ENCODE data around the gene FAF1.

Gene FAF1

DNA sequence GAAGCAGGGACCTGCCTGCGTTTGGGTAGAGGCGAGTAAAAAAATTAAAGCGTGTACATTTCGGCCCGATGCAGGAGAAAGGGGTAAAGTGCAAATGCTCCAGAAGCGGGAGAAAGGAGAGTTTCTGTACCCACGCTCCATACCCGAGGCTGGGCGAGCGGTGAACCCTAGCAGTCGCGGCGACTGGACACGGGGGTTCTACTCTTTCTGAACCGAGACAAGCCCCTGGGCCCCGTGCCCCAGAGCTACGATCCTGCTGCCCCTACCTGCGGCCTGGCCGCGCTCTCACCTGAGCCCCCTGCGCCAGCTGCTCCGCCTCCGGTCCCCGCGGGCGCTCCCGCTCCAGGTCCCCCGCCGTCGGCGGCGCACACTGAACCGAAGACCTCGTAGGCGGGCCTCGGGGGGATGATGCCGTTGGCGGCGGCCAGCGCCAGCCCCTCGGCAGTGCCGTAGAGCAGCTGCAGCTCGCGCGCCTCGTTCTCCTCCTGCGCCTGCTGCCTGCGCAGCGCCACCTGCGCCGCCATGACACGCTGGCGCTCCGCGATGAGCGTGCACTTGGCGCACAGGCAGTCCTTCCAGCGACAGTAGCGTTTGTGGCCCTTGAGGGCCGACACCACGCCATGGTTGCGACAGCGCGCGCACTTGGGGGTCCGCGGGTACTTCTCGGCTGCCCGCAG is 539.2 kb downstream of the FAF1 start:
- DNase-seq (ENCODE audit: low read depth in 2 of 2, low spot score in 1 of 2): no peak

GRCh38 chr1:50419907-50420677 is 540.0 kb downstream of the FAF1 start:
- DNase-seq (ENCODE audit: low read depth in 2 of 2, low spot score in 1 of 2): no peak

- no peak for DNase-seq (ENCODE audit: low read depth in 2 of 2, low spot score in 1 of 2)
These were observed 540.7 kb downstream of the FAF1 start for GRCh38 chr1:50419192-50419906.

GRCh38 chr1:50418600-50419109 is 541.4 kb downstream of the FAF1 start:
- no peak for DNase-seq (ENCODE audit: low read depth in 2 of 2, low spot score in 1 of 2)

DNA sequence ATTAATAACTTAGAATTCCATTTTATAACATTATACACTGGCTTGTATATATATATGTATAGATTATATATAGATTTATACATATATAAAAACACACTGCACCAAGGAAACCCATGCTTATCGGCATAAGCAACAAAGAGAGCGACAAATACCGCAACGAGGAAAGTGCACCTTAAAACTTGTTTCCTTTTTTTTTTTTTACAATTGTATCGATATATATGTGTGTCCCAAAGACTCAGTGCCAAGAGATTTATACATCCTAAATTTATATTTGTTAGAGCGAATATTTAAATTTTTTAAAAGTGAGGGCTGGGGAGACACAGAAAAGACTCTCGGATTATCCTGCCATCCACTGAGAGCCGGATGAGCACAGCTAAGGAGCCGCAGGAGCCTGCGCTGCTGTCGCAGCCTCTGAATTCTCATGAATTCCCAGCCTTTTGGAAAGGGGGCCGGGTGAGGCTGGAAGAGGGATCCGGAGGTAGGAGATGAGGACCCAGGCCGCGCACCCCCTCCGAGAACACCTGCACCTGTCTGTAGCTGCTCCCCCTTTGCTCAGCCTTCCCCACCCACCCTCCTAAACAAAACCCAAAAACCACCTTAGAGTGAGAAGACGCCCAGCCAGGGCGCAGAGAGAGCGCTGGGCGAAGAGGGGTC is 542.0 kb downstream of the FAF1 start:
- no peak for DNase-seq (ENCODE audit: low read depth in 2 of 2, low spot score in 1 of 2)

DNA sequence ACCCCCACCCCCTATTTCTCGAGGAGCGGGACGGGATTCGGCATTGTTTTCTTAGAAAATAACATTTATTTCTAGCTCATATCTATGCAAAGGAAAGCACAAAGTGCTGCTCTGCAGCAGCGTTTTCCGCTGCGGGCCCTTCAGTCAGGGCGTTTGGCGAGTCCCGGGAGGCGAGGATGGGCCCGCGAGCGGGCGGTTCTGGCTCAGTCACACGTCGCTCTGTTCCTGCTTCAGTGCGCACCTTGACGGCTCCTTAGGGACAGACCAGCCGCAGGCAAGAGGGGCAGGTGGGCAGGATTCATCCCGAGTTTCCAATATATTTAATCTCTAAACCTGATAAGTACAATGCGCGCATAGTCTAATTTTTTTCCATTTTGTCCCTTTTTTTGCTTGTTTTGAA is 542.6 kb downstream of the FAF1 start:
- no peak for DNase-seq (ENCODE audit: low read depth in 2 of 2, low spot score in 1 of 2)

GRCh38 chr1:50416553-50417453 is 543.3 kb downstream of the FAF1 start:
- DNase-seq (ENCODE audit: low read depth in 2 of 2, low spot score in 1 of 2): no peak

GRCh38 chr1:50416150-50416527 is 543.9 kb downstream of the FAF1 start:
- DNase-seq (ENCODE audit: low read depth in 2 of 2, low spot score in 1 of 2): no peak

- DNase-seq (ENCODE audit: low read depth in 2 of 2, low spot score in 1 of 2): no peak
These were observed 544.6 kb downstream of the FAF1 start for GRCh38 chr1:50415235-50416149.

DNA sequence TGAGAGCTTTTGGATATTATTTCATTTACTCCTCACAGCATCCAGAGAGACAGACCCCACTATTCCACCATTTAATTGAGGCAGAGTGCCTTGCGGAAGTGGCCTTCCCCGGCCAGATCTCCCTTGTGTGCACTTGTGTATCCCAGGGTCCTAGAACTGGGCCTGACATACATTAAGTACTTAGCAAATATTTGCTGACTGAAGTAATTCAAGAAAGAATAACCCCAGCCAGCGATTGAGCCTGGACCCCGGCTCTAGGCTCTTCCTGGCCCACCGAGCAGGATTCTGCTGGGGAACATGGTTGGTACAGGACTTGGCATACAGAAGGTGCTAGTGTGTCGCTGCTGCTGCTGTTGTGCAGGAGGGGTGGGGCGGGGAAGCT is 545.2 kb downstream of the FAF1 start:
- DNase-seq (ENCODE audit: low read depth in 2 of 2, low spot score in 1 of 2): no peak

- no peak for DNase-seq (ENCODE audit: low read depth in 2 of 2, low spot score in 1 of 2)
These were observed 547.1 kb downstream of the FAF1 start for GRCh38 chr1:50412813-50413476.

- no peak for DNase-seq (ENCODE audit: low read depth in 2 of 2, low spot score in 1 of 2)
These were observed 554.3 kb downstream of the FAF1 start for GRCh38 chr1:50405814-50406213.

GRCh38 chr1:50393522-50394120 is 566.4 kb downstream of the FAF1 start:
- DNase-seq (ENCODE audit: low read depth in 2 of 2, low spot score in 1 of 2): no peak

All from stimulated activated CD8-positive, alpha-beta memory T cell treated with anti-CD3 and anti-CD28 coated beads, Interleukin-4, amount 100 ng/mL, for 1 hour (primary cell).